Peyer's patch (tissue), 4 donors: ENCODE data around the gene MAP3K12.

Source experiments
- POLR2A ChIP-seq, 2 donors: fragments of 450-650 bp; IDR thresholded peaks; one replicate each; pipeline ENCODE4 v1.5.1; 2017; ENCODE audit warnings: antibody characterized with exemption in 2 of 2, mild to moderate bottlenecking in 2 of 2, moderate library complexity in 2 of 2
- TF ChIP-seq, protein P1 (sequence below), 6 experiments: fragments of 450-650 bp in 4 of 6; fragments of 200-600 bp in 2 of 6; sonication (generic) in 1 of 6; IDR thresholded peaks; one replicate each; pipeline ENCODE4 v1.5.1; 2017 to 2019; ENCODE audit warnings: antibody characterized with exemption in 6 of 6, mild to moderate bottlenecking in 3 of 6, moderate library complexity in 1 of 6

DNA sequence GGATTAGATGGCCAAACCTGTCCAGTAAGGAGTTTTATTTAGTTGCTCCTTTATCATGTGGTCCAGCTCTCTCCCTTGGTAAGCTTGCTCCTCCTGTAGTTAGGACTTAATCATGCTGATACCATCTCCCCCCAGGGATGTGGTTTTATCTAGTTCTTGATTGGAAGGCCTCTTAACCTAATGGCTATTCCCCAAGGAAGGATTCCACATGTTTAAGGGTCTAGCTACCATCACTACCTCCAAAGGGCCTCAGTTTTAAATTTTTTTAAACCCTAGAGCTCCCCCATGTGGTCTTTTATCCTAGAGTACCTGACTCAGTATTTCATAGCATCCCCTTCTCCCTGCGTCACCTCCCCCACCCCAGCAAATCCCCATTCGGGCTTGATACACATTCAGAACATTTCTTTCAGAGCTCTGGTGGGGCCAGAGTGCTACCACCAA lies 22.5 kb downstream of the MAP3K12 start:
- TF ChIP-seq, protein P1, sequence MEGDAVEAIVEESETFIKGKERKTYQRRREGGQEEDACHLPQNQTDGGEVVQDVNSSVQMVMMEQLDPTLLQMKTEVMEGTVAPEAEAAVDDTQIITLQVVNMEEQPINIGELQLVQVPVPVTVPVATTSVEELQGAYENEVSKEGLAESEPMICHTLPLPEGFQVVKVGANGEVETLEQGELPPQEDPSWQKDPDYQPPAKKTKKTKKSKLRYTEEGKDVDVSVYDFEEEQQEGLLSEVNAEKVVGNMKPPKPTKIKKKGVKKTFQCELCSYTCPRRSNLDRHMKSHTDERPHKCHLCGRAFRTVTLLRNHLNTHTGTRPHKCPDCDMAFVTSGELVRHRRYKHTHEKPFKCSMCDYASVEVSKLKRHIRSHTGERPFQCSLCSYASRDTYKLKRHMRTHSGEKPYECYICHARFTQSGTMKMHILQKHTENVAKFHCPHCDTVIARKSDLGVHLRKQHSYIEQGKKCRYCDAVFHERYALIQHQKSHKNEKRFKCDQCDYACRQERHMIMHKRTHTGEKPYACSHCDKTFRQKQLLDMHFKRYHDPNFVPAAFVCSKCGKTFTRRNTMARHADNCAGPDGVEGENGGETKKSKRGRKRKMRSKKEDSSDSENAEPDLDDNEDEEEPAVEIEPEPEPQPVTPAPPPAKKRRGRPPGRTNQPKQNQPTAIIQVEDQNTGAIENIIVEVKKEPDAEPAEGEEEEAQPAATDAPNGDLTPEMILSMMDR (IDR thresholded peaks at IDR 0.05): peak in 1 of 6 experiments; percentile 19
- no peak for TF ChIP-seq POLR2A (IDR thresholded peaks at IDR 0.05)
